ENCODE results near the gene ECHS1.
"Not testable (repeated sequence)": the region's sequence is repeated elsewhere in the genome, so short reads cannot be mapped to it uniquely, and the experiment has no call there.

The ECHS1 gene

DNA sequence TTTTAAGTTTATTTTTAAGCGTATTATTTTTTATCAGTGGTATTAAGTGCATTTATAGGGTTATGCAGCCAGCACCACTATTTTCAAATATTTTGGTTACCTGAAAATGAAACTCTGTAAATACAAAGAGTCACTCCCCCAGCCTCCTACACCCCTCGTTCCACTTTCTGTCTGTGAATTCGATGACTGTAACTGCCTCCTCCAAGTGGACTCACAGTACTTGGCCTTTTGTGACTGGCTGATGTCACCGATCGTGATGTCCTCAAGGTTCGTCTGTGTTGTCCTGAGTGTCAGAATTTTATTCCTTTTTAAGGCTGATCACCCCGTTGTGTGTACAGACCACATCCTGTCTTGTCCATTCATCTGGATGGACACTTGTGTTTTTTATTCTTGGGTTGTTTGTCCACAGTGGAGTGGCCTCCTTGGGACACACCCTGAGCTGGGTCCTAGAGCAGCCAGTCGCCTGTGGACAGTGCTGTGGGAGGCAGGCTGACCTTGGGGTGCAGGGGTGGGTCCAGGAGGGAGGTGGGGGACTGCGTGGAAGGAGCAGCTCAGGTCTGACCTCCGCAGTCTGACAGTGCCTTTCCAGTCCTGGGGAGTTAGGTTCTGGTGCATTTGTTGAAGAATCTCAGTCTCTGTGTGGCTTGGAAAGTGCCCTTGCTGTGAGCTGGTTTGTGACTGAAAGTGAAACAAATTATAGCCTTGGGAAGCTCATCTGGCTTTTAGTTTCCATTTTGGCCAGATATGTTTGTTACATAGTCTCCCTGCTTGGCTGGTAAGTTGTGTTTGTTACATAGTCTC lies 27.7 kb upstream of the ECHS1 start:
- no peak for DNase-seq (ENCODE audit: low read depth)
- H3K4me3 ChIP-seq (ENCODE audit: low read depth, low read length), result no peak overlapping the region

DNA sequence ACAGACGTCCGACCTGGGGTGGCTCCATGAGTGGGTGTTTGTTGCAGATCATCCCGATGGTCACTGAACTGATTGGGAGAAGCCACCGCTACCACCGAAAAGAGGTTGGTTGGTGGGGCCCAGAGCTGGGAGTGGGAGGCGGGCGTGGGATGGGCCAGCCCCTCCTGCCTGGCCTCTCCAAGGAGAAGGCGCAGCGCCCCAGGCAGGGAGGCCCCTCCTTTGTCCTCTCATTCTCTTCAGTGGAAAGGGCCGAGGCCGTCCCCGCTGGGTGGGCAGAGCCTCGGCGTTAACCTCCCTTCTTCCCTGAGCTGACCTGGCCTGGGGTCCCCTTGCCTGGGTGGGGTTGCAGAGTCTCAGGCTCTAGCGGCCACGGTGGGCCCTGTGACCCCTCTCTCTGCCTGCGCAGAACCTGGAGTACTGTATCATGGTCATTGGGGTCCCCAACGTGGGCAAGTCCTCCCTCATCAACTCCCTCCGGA lies 26.0 kb upstream of the ECHS1 start:
- no peak for DNase-seq (ENCODE audit: low read depth)
- H3K4me3 ChIP-seq (ENCODE audit: low read depth, low read length), result no peak overlapping the region

DNA sequence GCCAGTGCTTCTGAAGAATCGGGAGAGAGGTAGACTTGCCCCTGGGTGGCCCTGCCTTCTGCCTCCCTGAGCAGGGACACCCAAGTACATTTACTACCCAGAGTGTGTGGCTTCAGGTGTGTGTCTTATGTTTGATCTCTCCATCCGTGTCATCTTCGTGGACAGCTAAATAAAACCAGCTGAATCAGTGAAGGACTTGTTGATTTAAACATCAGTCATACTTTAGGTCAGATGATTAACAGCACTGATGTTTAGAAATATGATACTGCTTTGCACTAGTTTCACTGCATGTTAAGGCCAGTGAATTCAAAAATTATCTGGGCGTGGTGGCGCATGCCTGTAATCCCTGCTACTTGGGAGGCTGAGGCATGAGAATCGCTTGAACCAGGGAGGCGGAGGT lies 24.8 kb upstream of the ECHS1 start:
- no peak overlapping the region for H3K4me3 ChIP-seq (ENCODE audit: low read depth, low read length)
- DNase-seq (ENCODE audit: low read depth), result no peak

DNA sequence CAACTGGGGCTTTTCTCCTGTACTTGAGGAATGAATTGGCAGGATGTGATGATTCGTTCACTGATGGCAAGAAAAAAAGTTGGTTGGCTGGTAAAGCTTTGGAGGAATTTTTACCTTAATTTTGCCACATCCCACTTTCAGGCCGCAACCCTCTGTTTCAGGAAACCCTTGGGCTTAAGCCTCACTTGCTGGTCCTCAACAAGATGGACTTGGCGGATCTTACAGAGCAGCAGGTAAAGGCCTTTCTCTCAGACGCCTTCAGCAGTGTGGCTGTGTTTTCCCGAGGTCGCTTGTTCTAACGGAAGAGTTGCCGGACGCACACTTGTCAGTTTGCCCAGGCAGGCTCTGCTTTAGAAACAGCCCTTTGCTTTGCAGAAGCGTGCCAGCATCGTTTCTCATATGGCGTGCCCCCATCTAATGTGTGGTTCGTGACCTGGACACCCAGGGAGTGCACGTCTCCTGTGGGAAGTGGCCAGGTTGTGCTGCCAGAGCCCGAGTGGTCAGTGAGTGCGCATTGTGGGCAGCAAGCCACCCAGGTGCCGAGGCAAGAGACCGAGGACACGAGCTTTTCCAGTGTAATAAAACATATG lies 23.0 kb upstream of the ECHS1 start:
- H3K4me3 ChIP-seq (ENCODE audit: low read depth, low read length), result no peak overlapping the region

DNA sequence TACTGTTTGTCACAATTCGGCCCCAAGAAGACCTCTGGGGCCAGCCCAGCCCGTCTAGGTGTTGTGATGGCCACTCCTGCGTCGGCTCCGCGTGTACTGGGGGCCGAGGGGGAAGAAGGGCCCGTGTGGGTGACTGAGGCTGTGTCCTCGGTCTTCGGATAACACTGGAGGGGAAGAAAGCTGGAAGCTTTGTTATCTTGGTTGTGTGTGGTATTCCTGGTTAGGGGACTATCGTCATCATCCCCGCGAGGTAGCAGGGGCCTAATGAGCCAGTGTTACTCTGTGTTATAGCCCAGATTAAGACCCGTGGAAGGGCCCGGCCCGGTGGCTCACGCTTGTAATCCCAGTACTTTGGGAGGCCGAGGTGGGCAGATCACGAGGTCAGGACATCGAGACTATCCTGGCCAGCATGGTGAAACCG lies 21.7 kb upstream of the ECHS1 start:
- DNase-seq (ENCODE audit: low read depth), result no peak
- peak overlapping the region; percentile 96 for H3K4me3 ChIP-seq (ENCODE audit: low read depth, low read length)

More for the DNA sequence above, 23.0 kb upstream of the ECHS1 start:
- DNase-seq (ENCODE audit: low read depth), result no peak

DNA sequence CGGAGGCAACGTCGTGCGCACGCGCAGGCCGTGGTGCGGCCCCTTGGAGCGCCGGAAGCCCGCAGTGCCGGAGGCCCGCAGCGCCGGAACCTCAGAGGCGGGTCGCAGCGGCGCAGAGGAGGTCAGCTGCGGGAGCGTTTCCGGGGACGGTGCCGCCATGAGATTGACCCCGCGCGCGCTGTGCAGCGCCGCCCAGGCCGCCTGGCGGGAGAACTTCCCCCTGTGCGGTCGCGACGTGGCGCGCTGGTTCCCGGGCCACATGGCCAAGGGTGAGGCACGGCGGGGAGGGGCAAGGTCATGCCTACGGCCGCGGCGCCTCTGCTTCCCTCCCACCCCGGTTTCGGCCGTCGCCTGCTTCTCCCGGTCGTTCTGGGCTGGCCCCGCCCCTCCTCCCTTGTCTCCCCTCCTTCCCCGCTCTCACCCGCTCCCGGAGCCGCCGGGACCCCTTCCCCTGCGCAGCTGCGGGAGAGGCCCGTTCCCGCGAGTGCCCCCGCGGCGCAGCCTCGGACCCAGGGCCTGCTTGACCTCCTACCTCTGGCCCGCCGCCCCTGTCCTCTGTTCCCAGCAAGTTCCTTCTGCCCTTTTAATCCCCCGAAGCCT lies 21.0 kb upstream of the ECHS1 start, which contains the start of gene MTG1:
Gene MTG1 (plus strand): TSS at position 94 of the 600 bp plus-strand sequence. CDS start 64 bp downstream, at position 158.
- H3K4me3 ChIP-seq (ENCODE audit: low read depth, low read length), result peak within 1 kb of the TSS; percentile 96
- peak; percentile 65 for DNase-seq (ENCODE audit: low read depth)

DNA sequence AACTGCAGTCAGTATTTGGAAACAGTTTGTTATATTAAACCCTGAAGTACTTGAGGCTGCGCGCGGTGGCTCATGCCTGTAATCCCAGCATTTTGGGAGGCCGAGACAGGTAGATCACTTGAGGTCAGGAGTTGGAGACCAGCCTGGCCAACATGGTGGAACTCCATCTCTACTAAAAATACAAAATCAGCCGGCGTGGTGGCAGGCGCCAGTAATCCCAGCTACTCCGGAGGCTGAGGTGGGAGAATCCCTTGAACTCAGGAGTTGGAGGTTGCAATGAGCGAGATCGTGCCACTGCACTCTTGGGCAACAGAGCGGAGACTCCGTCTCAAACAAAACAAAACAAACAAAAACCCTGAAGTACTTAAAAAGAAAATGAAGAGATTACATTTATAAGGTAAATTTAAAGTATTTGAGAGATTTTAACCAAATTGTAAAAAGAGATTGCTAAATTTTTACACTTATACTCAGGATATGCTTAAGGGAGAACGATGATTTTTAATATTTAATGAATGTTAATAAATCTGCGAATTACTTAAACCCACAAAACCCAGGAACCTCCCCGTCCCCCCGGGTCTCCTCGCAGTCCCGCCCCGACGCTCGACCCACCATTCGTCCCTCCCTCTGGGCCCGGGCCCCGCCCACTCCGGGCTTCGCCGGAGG lies 20.4 kb upstream of the ECHS1 start:
- H3K4me3 ChIP-seq (ENCODE audit: low read depth, low read length), result peak overlapping the region; percentile 96
- no peak for DNase-seq (ENCODE audit: low read depth)

DNA sequence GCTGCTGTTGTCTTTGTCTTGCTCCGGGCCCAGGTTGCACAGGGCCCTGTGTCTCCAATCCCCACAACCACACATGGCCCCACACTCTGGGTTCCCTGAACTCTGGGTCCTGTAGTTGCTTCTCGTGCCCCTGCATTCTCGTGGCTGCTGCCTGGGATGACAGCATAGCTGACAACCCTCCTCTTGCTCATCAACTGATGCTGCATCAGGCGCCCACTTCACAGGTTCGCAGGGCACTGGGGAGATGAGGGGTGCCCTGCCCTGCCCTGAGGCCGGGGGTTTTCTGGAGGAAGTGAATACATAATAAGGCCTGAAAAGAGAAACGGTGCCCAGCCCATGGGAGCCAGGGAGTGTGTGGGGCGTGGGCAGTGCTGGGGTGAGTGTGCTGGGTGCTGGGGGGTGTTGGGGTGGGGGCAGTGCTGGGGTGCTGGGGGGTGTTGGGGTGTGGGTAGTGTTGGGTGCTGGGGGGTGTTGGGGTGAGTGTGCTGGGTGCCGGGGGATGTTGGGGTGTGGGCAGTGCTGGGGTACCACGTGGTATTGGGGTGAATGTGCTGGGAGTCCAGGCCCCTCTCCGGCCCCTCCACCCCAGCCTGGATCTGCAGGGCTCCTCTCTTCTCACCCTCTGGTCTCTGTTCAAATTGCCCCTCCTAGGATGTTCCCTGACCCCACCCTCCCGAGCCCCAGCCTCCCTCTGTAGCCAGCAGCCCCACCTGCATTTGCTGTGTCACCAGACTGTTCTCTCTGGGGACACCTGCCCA lies 18.8 kb upstream of the ECHS1 start:
- no peak overlapping the region for H3K4me3 ChIP-seq (ENCODE audit: low read depth, low read length)
- DNase-seq (ENCODE audit: low read depth), result no peak

DNA sequence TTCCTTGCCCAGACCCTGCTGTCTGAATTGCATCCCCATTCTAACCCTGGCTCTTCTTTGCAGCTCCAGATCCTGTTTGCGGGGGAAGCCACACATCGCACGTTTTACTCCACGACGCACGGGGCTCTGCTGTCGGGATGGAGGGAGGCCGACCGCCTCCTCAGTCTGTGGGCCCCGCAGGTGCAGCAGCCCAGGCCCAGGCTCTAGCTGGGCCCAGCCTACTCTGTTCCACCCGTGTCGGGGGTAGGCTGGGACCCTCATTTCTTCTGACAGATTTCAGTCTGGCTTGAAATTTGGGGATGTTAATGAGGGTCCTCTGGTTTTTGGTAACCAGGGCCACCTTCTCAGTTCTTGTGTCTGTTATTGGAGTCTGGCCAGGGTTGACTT lies 18.1 kb upstream of the ECHS1 start:
- no peak overlapping the region for H3K4me3 ChIP-seq (ENCODE audit: low read depth, low read length)
- DNase-seq (ENCODE audit: low read depth), result no peak

DNA sequence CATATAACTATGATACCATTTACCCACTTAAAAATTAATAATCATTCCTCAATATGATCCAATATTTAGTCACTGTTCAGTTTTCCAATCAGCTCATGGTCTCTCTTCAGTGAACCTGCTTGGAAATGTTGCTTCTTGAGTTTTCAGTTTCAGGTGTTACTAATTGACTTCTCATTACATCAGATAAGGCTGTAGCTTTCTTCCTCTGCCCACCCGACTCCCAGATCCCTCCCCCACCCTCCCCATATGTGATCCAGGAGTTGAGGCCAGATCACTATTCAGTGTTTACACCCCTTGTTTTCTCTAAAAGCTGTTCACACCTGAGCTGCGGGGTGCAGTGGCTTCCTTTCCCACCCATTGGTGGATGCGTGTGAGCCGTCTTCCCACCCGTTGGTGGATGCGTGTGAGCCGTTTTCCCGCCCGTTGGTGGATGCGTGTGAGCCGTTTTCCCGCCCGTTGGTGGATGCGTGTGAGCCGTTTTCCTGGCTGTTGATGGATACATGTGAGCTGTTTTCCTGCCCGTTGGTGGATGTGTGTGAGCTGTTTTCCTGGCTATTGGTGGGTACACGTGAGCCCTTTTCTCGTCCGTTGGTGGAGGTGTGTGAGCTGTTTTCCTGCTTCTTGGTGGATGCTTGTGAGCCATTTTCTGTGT lies 17.6 kb upstream of the ECHS1 start:
- no peak overlapping the region for H3K4me3 ChIP-seq (ENCODE audit: low read depth, low read length)
- DNase-seq (ENCODE audit: low read depth), result no peak

DNA sequence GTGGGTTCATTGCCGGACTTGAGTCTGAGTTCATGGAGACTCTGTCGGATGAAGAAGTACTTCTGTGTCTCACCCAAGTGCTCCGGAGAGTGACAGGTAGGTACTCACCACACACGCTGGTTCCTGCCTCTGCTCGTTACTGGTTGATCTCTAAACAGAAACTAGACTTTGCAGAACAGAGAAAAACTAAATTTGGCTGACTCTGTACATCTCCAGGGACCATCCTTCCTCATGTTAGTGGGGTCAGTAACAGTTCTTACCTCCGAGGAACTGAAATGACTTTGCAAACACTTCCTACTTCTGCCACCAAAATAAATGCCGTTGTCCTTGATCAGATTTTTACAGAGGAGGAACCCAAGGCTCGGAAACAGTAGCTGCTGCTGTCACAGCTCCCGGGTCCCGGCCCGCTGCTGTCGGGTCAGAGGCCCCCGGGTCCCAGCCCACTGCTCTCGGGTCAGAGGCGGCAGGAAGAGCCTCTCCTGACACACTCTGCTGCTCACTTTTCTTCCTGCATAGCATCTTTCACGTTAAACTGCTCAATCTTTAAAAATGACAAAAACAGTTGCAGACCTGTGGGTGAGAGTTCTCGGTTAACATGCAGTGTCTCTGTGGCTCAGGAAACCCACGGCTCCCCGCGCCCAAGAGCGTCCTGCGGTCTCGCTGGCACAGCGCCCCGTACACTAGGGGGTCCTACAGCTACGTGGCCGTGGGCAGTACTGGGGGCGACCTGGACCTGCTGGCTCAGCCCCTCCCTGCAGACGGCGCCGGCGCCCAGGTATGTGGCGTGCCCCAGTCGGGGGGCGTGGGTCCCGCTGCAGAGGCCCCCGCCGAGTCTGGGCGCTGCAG lies 16.0 kb upstream of the ECHS1 start:
- no peak for DNase-seq (ENCODE audit: low read depth)
- H3K4me3 ChIP-seq (ENCODE audit: low read depth, low read length), result no peak overlapping the region

DNA sequence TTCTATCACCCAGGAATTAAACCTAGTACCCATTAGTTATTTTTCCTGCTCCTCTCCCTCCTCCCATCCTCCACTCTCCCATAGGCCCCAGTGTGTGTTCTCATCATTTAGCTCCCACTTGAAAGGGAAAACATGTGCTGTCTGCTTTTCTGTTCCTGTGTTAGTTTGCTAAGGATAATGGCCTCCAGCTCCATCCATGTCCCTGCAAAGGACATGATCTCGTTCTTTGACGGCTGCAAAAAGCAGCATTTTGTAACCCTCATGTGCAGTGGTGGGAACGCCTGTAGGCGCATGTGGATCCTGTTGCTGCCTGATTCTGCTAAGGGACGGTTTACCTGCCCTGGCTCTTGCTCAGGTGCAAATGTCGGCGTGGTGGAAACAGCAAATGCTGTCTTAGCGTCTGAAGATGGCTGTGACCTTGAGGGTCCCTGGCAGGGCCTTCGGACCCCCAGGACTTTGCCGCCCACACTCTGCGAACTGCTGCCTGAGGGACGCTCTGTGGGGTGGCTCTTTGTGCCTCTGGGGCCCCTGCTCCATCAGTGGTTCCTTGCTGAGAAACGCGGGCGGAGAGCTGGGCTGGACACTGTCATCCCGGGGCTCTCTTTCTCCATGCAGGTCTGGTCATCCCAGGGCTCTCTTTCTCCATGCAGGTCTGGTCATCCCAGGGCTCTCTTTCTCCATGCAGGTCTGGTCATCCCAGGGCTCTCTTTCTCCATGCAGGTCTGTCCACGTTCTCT lies 15.2 kb upstream of the ECHS1 start:
- H3K4me3 ChIP-seq (ENCODE audit: low read depth, low read length), result no peak overlapping the region
- DNase-seq (ENCODE audit: low read depth), result no peak

DNA sequence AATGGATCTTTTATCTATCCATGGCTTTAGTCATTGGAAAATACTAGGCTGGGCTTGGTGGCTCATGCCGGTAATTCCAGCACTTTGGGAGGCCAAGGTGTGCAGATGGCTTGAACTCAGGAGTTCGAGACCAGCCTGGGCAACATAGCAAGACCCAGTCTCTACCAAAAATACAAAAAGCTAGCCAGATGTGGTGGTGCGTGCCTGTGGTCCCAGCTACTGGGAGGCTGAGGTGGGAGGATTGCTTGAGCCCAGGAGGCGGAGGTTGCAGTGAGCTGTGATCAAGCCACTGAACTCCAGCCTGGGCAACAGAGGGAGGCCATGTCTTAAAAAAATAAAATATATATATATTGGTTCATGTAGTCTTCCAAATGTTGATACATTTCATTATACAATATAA lies 13.8 kb upstream of the ECHS1 start:
- not testable (repeated sequence) for H3K4me3 ChIP-seq (ENCODE audit: low read depth, low read length); DNase-seq (ENCODE audit: low read depth)

DNA sequence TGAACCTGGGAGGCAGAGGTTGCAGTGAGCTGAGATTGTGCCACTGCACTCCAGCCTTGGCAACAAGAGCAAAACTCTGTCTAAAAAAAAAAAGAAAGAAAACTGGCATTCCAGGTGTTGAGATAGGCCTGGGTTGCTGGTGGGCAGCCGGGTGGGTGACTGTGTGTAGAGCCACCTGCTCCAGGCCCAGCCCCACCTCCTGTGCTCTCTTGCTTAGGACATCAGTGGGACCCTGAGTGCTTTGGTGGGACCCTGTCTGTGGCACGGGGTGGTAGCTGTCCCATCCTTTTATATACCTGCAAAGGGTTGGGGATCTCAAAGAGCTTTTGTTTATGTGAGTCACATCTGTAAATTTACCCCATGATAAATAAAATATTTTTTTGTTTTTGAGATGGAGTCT lies 12.1 kb upstream of the ECHS1 start:
- DNase-seq (ENCODE audit: low read depth), result no peak
- no peak overlapping the region for H3K4me3 ChIP-seq (ENCODE audit: low read depth, low read length)

DNA sequence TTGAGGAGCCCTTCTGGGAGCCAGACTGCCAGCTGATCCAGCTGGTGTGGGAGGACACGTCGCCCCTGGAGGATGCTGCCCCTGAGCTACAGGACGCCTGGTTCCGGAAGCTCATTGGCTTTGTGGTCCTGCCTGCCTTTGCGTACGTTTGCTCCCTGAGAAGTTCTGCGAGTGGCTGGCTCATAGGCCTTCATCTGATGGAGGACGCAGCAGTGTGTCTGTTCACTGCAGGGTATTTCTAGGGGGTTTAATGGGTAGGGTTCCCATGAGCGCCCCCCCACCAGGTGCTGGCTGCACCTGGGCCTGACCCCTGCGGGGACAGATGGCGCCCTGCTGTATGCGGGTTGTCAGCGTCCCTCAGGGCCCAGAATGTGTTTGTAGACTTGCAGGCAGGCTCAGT lies 10.9 kb upstream of the ECHS1 start:
- H3K4me3 ChIP-seq (ENCODE audit: low read depth, low read length), result no peak overlapping the region
- no peak for DNase-seq (ENCODE audit: low read depth)

DNA sequence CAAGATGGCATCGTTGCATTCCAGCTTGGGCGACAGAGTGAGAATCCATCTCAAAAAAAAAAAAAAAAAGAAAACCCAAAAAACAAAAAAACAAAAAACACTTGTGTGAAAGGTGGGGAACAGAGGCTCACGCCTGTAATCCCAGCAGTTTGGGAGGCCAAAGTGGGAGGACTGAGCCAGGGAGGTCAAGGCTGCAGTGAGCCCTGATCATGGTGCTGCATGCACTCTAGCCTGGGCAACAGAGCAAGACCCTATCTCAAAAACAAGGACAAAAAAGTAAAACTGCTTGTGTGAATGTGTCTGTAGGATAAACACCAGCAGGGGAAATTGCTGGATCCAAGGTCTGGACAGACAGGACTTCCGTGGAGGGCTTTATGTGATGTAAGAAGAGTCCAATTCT lies 10.4 kb upstream of the ECHS1 start:
- DNase-seq (ENCODE audit: low read depth), result no peak
- H3K4me3 ChIP-seq (ENCODE audit: low read depth, low read length), result no peak overlapping the region

DNA sequence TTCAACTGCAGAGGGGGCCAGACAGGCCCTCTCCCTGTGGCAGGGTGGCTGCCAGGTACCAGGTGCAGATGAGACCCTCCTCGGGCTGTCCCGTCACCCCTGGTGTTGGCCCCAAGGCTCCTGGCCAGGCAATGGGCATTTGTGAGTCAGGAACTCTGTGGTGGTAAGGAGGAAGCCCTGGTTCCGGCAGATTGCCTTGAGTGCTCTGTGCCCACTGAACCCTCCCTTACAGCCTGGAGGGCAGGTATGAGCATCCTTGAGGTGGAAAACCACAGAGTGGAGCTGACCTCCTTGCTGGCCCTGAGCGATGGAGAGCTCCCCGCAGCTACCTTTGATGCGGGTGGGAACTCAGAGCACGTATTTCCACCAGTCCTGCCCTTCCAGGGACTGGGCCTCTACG lies 7.9 kb upstream of the ECHS1 start:
- DNase-seq (ENCODE audit: low read depth), result no peak
- H3K4me3 ChIP-seq (ENCODE audit: low read depth, low read length), result no peak overlapping the region
